H1 (cell line): ENCODE results near the gene TNRC6B. TPM values are rescaled to one million over a fixed set of nuclear protein-coding genes. Genes with fewer than 3 reads are reported as not detected.

Experiments
- CTCF ChIA-PET: fragments of 300-600 bp; sonication (Branson Sonifier 250); formaldehyde crosslinking; loops from one replicate; lab custom pipeline; 2021; ENCODE audit not compliant: partially characterized antibody; lab: Charles Lee
- POLR2A ChIA-PET: fragments of 300-600 bp; sonication (Branson Sonifier 250); formaldehyde crosslinking; loops from one replicate; lab custom pipeline; 2021; ENCODE audit warnings: inconsistent platforms; ENCODE audit not compliant: partially characterized antibody; lab: Charles Lee
- DNase-seq, 2 experiments: peaks; one replicate each; pipeline versions ENCODE4 v3.0.0 to v3.0.0-alpha.2; 2010 to 2022; ENCODE audit warnings: low spot score in 2 of 2, low read depth in 1 of 2, mixed read lengths in 1 of 2
- FAIRE-seq: peaks from 2 replicates; lab custom pipeline; 2011; peaks lifted over from hg19 to GRCh38; lab: Jason Lieb, UNC
- H2AFZ ChIP-seq: 2 replicates; pipeline ENCODE4 v1.8.1; 2012; ENCODE audit warnings: low read length, inconsistent platforms
- H2AK5ac ChIP-seq: 2 replicates; pipeline ENCODE4 v1.6.1; 2013; ENCODE audit warnings: low read depth, low read length
- H2BK120ac ChIP-seq: replicated peaks from 2 replicates; pipeline ENCODE3; 2013; ENCODE audit warnings: low read depth, low read length, inconsistent platforms
- H2BK12ac ChIP-seq: 2 replicates; pipeline ENCODE4 v1.6.1; 2013; ENCODE audit warnings: low read depth, low read length
- H2BK15ac ChIP-seq: 2 replicates; pipeline ENCODE4 v1.6.1; 2013; ENCODE audit warnings: low read length
- H2BK20ac ChIP-seq: 2 replicates; pipeline ENCODE4 v1.6.1; 2013; ENCODE audit warnings: low read length
- H2BK5ac ChIP-seq: 2 replicates; pipeline ENCODE4 v1.6.1; 2013; ENCODE audit warnings: low read depth, low read length
- H3K14ac ChIP-seq: 2 replicates; pipeline ENCODE4 v1.6.1; 2013; ENCODE audit warnings: inconsistent platforms; ENCODE audit not compliant: insufficient read length
- H3K18ac ChIP-seq: 2 replicates; pipeline ENCODE4 v1.6.1; 2013; ENCODE audit warnings: low read length; ENCODE audit errors: extremely low read depth
- H3K23ac ChIP-seq: 2 replicates; pipeline ENCODE4 v1.6.1; 2013; ENCODE audit warnings: inconsistent platforms; ENCODE audit not compliant: insufficient read length
- H3K23me2 ChIP-seq: 2 replicates; pipeline ENCODE4 v1.6.1; 2013; ENCODE audit warnings: low read depth, low read length
- H3K27ac ChIP-seq: 2 replicates; pipeline ENCODE4 v1.6.1; 2011; ENCODE audit warnings: low read depth, low read length, inconsistent platforms
- H3K27me3 ChIP-seq, 4 experiments: replicated peaks in 1 of 4; 1 replicate in 1 of 4; 2 replicates in 3 of 4; pipeline versions ENCODE4 v1.6.1 to v1.8.1; 2011 to 2013; ENCODE audit warnings: low read length in 3 of 4, mild to moderate bottlenecking in 3 of 4, inconsistent platforms in 2 of 4, mixed read lengths in 2 of 4, moderate library complexity in 1 of 4; ENCODE audit not compliant: control insufficient read depth in 3 of 4, insufficient read depth in 3 of 4; ENCODE audit errors: extremely low read depth in 1 of 4
- H3K36me3 ChIP-seq, 4 experiments: 2 replicates each; pipeline versions ENCODE4 v1.6.1 to v1.8.1; 2011 to 2013; ENCODE audit warnings: mild to moderate bottlenecking in 4 of 4, low read length in 3 of 4, moderate library complexity in 2 of 4, control low read depth in 1 of 4, inconsistent platforms in 1 of 4; ENCODE audit not compliant: insufficient read depth in 4 of 4, control insufficient read depth in 2 of 4
- H3K4ac ChIP-seq: replicated peaks from 2 replicates; pipeline ENCODE3; 2013; ENCODE audit warnings: low read length, low read depth, mixed read lengths, inconsistent platforms; ENCODE audit not compliant: insufficient read length
- H3K4me1 ChIP-seq, 4 experiments: replicated peaks in 1 of 4; 1 replicate in 1 of 4; 2 replicates in 3 of 4; pipeline versions ENCODE4 v1.6.1 to v1.8.1; 2011 to 2013; ENCODE audit warnings: low read length in 3 of 4, inconsistent platforms in 2 of 4, mixed read lengths in 1 of 4; ENCODE audit not compliant: insufficient read depth in 4 of 4, control insufficient read depth in 3 of 4
- H3K4me2 ChIP-seq, 2 experiments: 2 replicates each; pipeline versions ENCODE4 v1.6.1 to v1.8.1; 2011 to 2013; ENCODE audit warnings: low read depth in 2 of 2, low read length in 2 of 2, control low read depth in 1 of 2, inconsistent platforms in 1 of 2, mild to moderate bottlenecking in 1 of 2; ENCODE audit not compliant: insufficient read depth in 1 of 2
- H3K4me3 ChIP-seq, 4 experiments: fragments of 200-600, 300-600 bp in 1 of 4; sonication (generic), shearing (Covaris generic), sonication (Bioruptor Twin) in 1 of 4; 2 replicates each; pipeline versions ENCODE4 v1.5.1 to v1.8.1; 2011 to 2016; ENCODE audit warnings: low read length in 4 of 4, low read depth in 3 of 4, control low read depth in 2 of 4, inconsistent platforms in 2 of 4, mild to moderate bottlenecking in 2 of 4, mixed read lengths in 1 of 4, moderate library complexity in 1 of 4; ENCODE audit not compliant: insufficient read depth in 2 of 4; ENCODE audit errors: extremely low read depth in 1 of 4
- H3K56ac ChIP-seq: replicated peaks from 2 replicates; pipeline ENCODE3; 2013; ENCODE audit warnings: low read depth, mild to moderate bottlenecking, mixed read lengths, low read length, inconsistent platforms; ENCODE audit not compliant: insufficient read length
- H3K79me1 ChIP-seq: 2 replicates; pipeline ENCODE4 v1.6.1; 2013; ENCODE audit warnings: low read depth, low read length, control low read depth
- H3K79me2 ChIP-seq, 2 experiments: 2 replicates each; pipeline versions ENCODE4 v1.6.1 to v1.8.1; 2012 to 2013; ENCODE audit warnings: low read length in 2 of 2, mild to moderate bottlenecking in 2 of 2, inconsistent platforms in 1 of 2; ENCODE audit not compliant: insufficient read depth in 2 of 2, control insufficient read depth in 1 of 2
- H3K9ac ChIP-seq, 4 experiments: replicated peaks in 1 of 4; 1 replicate in 1 of 4; 2 replicates in 3 of 4; pipeline versions ENCODE4 v1.6.1 to v1.8.1; 2011 to 2013; ENCODE audit warnings: low read depth in 3 of 4, low read length in 3 of 4, control low read depth in 2 of 4, mild to moderate bottlenecking in 2 of 4, moderate library complexity in 2 of 4, inconsistent platforms in 1 of 4; ENCODE audit errors: extremely low read depth in 1 of 4
- H3K9me3 ChIP-seq, 2 experiments: 2 replicates each; pipeline versions ENCODE4 v1.6.1 to v1.8.1; 2012 to 2013; ENCODE audit warnings: mild to moderate bottlenecking in 2 of 2, moderate library complexity in 2 of 2, control low read depth in 1 of 2, inconsistent platforms in 1 of 2, low read depth in 1 of 2, low read length in 1 of 2, mixed read lengths in 1 of 2; ENCODE audit not compliant: insufficient read depth in 2 of 2
- H4K20me1 ChIP-seq, 2 experiments: replicated peaks in 1 of 2; 2 replicates each; pipeline versions ENCODE3 to v1.8.1; 2011 to 2013; ENCODE audit warnings: inconsistent platforms in 2 of 2, low read length in 2 of 2, mild to moderate bottlenecking in 1 of 2; ENCODE audit not compliant: insufficient read depth in 2 of 2, control insufficient read depth in 1 of 2
- H4K5ac ChIP-seq: 2 replicates; pipeline ENCODE4 v1.6.1; 2013; ENCODE audit warnings: low read length, low read depth, mixed read lengths, inconsistent platforms; ENCODE audit not compliant: insufficient read length
- H4K8ac ChIP-seq: 2 replicates; pipeline ENCODE4 v1.8.0; 2013; ENCODE audit warnings: mild to moderate bottlenecking, moderate library complexity, low read length, inconsistent platforms; ENCODE audit not compliant: insufficient read depth; ENCODE audit errors: extremely low read depth
- H4K91ac ChIP-seq: replicated peaks from 2 replicates; pipeline ENCODE3; 2013; ENCODE audit warnings: low read length, mixed read lengths, inconsistent platforms; ENCODE audit not compliant: insufficient read length
- ASH2L ChIP-seq: fragments of 200-600, 300-600 bp; sonication (generic); IDR thresholded peaks from one replicate; pipeline ENCODE4 v1.7.1; 2017; ENCODE audit warnings: low read length
- CBX8 ChIP-seq: fragments of 300-800, 300-1000 bp; sonication (generic); IDR thresholded peaks from 2 replicates; pipeline ENCODE4 v1.7.1; 2016; ENCODE audit warnings: low read depth, low read length, borderline replicate concordance
- CTBP2 ChIP-seq: IDR thresholded peaks from 2 replicates; pipeline ENCODE4 v1.7.0; 2011; ENCODE audit warnings: borderline replicate concordance, mild to moderate bottlenecking, moderate library complexity, mixed read lengths, low read length; ENCODE audit not compliant: insufficient read depth, insufficient read length
- JUND ChIP-seq: IDR thresholded peaks from 2 replicates; pipeline ENCODE4 v1.6.1; 2011; ENCODE audit warnings: mild to moderate bottlenecking, improper control_type of control experiment, low read length
- MAFK ChIP-seq: IDR thresholded peaks from 2 replicates; pipeline ENCODE4 v1.6.1; 2012; ENCODE audit warnings: low read depth, mild to moderate bottlenecking, improper control_type of control experiment, low read length
- POLR2AphosphoS5 ChIP-seq: IDR thresholded peaks from 2 replicates; pipeline ENCODE4 v1.6.1; 2011; ENCODE audit warnings: low read depth, low read length
- RNF2 ChIP-seq: fragments of 200-900, 300-1000 bp; sonication (generic); IDR thresholded peaks from 2 replicates; pipeline ENCODE4 v1.7.1; 2016; ENCODE audit warnings: borderline replicate concordance, low read depth, mild to moderate bottlenecking, antibody characterized with exemption, low read length; ENCODE audit not compliant: poor library complexity, severe bottlenecking; ENCODE audit errors: missing control alignments
- RXRA ChIP-seq: IDR thresholded peaks from 2 replicates; pipeline ENCODE4 v1.6.1; 2011; ENCODE audit warnings: low read depth, mild to moderate bottlenecking, low read length, moderate library complexity; ENCODE audit not compliant: insufficient read depth
- SP1 ChIP-seq: IDR thresholded peaks from 2 replicates; pipeline ENCODE4 v1.6.1; 2011; ENCODE audit warnings: low read depth, low read length
- SP2 ChIP-seq: IDR thresholded peaks from 2 replicates; pipeline ENCODE4 v1.6.1; 2012; ENCODE audit warnings: mild to moderate bottlenecking, low read length, inconsistent platforms
- SP4 ChIP-seq: IDR thresholded peaks from 2 replicates; pipeline ENCODE4 v1.6.1; 2012; ENCODE audit warnings: low read length, inconsistent platforms
- SRF ChIP-seq: IDR thresholded peaks from 2 replicates; pipeline ENCODE4 v1.6.1; 2011; ENCODE audit warnings: mild to moderate bottlenecking, low read depth, low read length, moderate library complexity
- WGBS, 2 experiments: shearing (Covaris generic) in 1 of 2; methylation state at CpG; one replicate each; pipeline versions ENCODE4 v1.1.6 to v1.1.7; 2013 to 2015; ENCODE audit warnings: low lambda C conversion rate in 2 of 2, mixed read lengths in 2 of 2, inconsistent platforms in 1 of 2, low coverage in 1 of 2, missing lambda C conversion rate in 1 of 2; ENCODE audit not compliant: insufficient replicate concordance in 2 of 2, insufficient coverage in 1 of 2, insufficient read length in 1 of 2; ENCODE audit errors: extremely low coverage in 1 of 2, missing lambda C conversion rate in 1 of 2; 5-methylcytosine and 5-hydroxymethylcytosine counted together
- polyA plus RNA-seq, 7 experiments: library from polyadenylated mRNA; depleted of rRNA in 3 of 7; stranded (reverse) in 5 of 7; unstranded in 2 of 7; fragments of >200 nt in 5 of 7; fragments of 200-250 nt in 2 of 7; gene quantifications; 1 replicate in 5 of 7; 2 replicates in 1 of 7; 4 replicates in 1 of 7; pipeline versions ENCODE4 v1.2.1 to v1.2.3, GENCODE V29; 2011 to 2013; ENCODE audit warnings: missing spikeins in 2 of 7, mixed read lengths in 2 of 7
- total RNA-seq: library from RNA; stranded (reverse); fragmentation: NEBNext Ultra II Directional; extraction: Animal tissue kit (Norgen Biotek cat#: 25700); gene quantifications from 2 replicates; pipeline ENCODE4 v1.2.1, GENCODE V29; 2021

Gene TNRC6B
- total and polyA plus RNA-seq, 2 of the 8 experiments (the other 6 are each of a cell fraction or from before 2014, with no cell fraction given), result 12.5 to 48.9 TPM

DNA sequence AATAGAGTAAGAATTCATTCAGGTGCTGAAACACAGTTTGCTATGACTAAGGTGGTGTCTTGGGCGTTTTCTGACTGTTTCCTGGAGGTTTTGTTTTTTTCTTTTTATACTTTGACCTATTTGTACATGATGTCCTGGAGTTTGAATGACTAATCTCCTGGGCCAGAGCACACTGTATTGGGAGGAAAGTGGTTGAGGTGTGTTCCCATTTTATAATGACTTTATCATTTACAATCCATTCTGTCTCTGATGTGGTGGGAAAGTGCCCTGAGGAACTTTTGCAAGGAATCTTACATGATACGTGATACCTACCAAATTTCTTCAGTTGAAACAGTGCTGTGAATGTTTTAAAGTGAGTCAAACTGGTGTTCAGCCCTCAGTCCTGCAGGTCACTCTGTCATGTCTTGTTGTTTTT, 80.8 kb downstream of the TNRC6B start:
- Histone ChIP-seq H2BK5ac (no peak overlapping the region), H3K4me1 (no peaks in the 10 kb centered on the region), H3K9me3 (no peaks in the 10 kb centered on the region), H3K27ac (no peak overlapping the region), H2BK120ac (no peak overlapping the region), H4K5ac (no peak overlapping the region), H2BK20ac (no peak overlapping the region), H3K79me2 (peaks cover 0 to 57% of the 10 kb centered on the region in 2 experiments; a peak in 3 of 4 replicates), H4K20me1 (peaks cover 5% of the 10 kb centered on the region in 2 experiments), H3K4me3 (no peak overlapping the region), H2AFZ (no peak overlapping the region), H3K23me2 (no peaks in the 10 kb centered on the region), H3K56ac (no peak overlapping the region), H3K14ac (no peak overlapping the region), H3K36me3 (peaks cover 0 to 13% (median 4%) of the 10 kb centered on the region in 4 experiments; a peak in 4 of 8 replicates), H3K4me2 (no peak overlapping the region), H3K79me1 (peaks cover 3% of the 10 kb centered on the region; the same call in 1 of the 2 replicates), H4K91ac (no peak overlapping the region), H3K18ac (no peak overlapping the region), H2AK5ac (no peak overlapping the region), H2BK12ac (no peak overlapping the region), H4K8ac (no peak overlapping the region), H3K23ac (no peak overlapping the region), H2BK15ac (no peak overlapping the region), H3K4ac (no peak overlapping the region), H3K9ac (no peak overlapping the region), H3K27me3 (no peaks in the 10 kb centered on the region)
- CTCF ChIA-PET, result interaction anchor here (1.4 kb wide), 1 partner anchor 13 kb away, joined by 4 read pairs; no protein-coding TSS in a partner anchor
- DNase-seq (no peak), FAIRE-seq (no peak)
- POLR2A ChIA-PET, result interaction anchor here (1.0 kb wide), 3 partner anchors 9 to 79 kb away, joined by 3 read pairs; no protein-coding TSS in a partner anchor
- no peak for TF ChIP-seq RXRA
- TF ChIP-seq ASH2L, result no peak
- TF ChIP-seq RNF2, result no peak
- TF ChIP-seq CTBP2, result no peak
- no peak for TF ChIP-seq JUND
- no peak for TF ChIP-seq SRF
- no peak for TF ChIP-seq SP1
- TF ChIP-seq MAFK, result no peak
- TF ChIP-seq SP2, result no peak
- no peak for TF ChIP-seq CBX8
- no peak for TF ChIP-seq SP4
- no peak for TF ChIP-seq POLR2AphosphoS5
- 85% methylated on average over 2 of the region's 2 CpGs; no CpG with 5 or more reads in 1 of the 2 experiments for WGBS, 2 experiments
